Lower lobe of right lung (tissue), 2 donors: ENCODE results near the gene AFAP1. TPM values are rescaled to one million over a fixed set of nuclear protein-coding genes. Genes with fewer than 3 reads are reported as not detected.

ENCODE experiments used
- ATAC-seq, 2 donors: fragments of 200-7000 bp; cut with Tn5 transposase; one replicate each; pipeline ENCODE4 v1.9.1; 2020 to 2022; ENCODE audit warnings: mild to moderate bottlenecking in 2 of 2, moderate library complexity in 2 of 2
- DNase-seq: peaks from one replicate; pipeline ENCODE4 v3.0.0-alpha.2; 2020
- H3K27ac ChIP-seq: fragments of 200-600 bp; one replicate; pipeline ENCODE4 v1.8.0; 2022
- H3K27me3 ChIP-seq: fragments of 200-600 bp; one replicate; pipeline ENCODE4 v1.8.0; 2022; ENCODE audit warnings: low read depth
- H3K36me3 ChIP-seq: fragments of 200-600 bp; one replicate; pipeline ENCODE4 v1.8.0; 2022; ENCODE audit warnings: mild to moderate bottlenecking
- H3K4me1 ChIP-seq: fragments of 200-600 bp; one replicate; pipeline ENCODE4 v1.8.0; 2022
- H3K4me3 ChIP-seq: fragments of 200-600 bp; one replicate; pipeline ENCODE4 v1.8.0; 2022; ENCODE audit warnings: mild to moderate bottlenecking
- H3K9me3 ChIP-seq: fragments of 200-600 bp; one replicate; pipeline ENCODE4 v1.8.0; 2022
- intact Hi-C: fragments of 100-400 bp; cut with DNase I; formaldehyde crosslinking; loops from one replicate; pipeline ENCODE4 v1.11.0; 2022
- total RNA-seq: library from RNA; stranded (reverse); fragmentation: NEBNext Ultra II Directional; extraction: Animal tissue kit (Norgen Biotek cat#: 25700); gene quantifications from one replicate; pipeline ENCODE4 v1.2.1, GENCODE V29; 2021
- TF ChIP-seq, protein P1 (sequence below): fragments of 200-600 bp; IDR thresholded peaks from one replicate; pipeline ENCODE4 v1.8.0; 2022; ENCODE audit warnings: antibody characterized with exemption, mild to moderate bottlenecking
- donor health status: DM: no; HTN: yes; CAD: no; lungs with severe emphysema.

AFAP1 gene
- total RNA-seq, 1 donor from 2014 or later = 21.0 TPM

DNA sequence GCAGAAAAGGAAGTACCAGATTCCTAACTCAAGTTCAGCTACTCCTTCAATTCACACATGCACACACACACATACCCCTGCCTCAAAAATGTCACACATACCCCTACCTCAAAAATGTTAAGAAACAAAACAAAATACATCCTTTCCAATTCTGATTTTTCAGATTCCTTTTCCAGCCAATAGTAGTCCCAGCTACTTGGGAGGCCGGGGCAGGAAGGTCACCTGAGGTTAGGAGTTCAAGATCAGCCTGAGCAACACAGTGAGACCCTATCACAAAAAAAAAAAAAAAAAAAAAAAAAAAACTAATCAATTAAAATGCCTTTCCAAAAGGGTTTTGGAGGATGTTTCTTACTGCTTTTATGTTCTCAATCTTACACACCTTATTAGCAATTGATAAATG, 138.0 kb downstream of the AFAP1 start:
- intact Hi-C loops = loop anchor here (5.0 kb wide), 2 partner anchors 44 to 186 kb away; no protein-coding TSS in a partner anchor
- no peaks in the 10 kb centered on the region for H3K27me3 ChIP-seq
- H3K9me3 ChIP-seq = no peaks in the 10 kb centered on the region
- TF ChIP-seq, protein P1, sequence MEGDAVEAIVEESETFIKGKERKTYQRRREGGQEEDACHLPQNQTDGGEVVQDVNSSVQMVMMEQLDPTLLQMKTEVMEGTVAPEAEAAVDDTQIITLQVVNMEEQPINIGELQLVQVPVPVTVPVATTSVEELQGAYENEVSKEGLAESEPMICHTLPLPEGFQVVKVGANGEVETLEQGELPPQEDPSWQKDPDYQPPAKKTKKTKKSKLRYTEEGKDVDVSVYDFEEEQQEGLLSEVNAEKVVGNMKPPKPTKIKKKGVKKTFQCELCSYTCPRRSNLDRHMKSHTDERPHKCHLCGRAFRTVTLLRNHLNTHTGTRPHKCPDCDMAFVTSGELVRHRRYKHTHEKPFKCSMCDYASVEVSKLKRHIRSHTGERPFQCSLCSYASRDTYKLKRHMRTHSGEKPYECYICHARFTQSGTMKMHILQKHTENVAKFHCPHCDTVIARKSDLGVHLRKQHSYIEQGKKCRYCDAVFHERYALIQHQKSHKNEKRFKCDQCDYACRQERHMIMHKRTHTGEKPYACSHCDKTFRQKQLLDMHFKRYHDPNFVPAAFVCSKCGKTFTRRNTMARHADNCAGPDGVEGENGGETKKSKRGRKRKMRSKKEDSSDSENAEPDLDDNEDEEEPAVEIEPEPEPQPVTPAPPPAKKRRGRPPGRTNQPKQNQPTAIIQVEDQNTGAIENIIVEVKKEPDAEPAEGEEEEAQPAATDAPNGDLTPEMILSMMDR = no peak
- H3K36me3 ChIP-seq = peaks cover 31% of the 10 kb centered on the region
- DNase-seq (no peak), ATAC-seq (no peak)
- H3K4me3 ChIP-seq = no peak overlapping the region
- H3K27ac ChIP-seq = no peak overlapping the region
- H3K4me1 ChIP-seq = peaks cover 35% of the 10 kb centered on the region

DNA sequence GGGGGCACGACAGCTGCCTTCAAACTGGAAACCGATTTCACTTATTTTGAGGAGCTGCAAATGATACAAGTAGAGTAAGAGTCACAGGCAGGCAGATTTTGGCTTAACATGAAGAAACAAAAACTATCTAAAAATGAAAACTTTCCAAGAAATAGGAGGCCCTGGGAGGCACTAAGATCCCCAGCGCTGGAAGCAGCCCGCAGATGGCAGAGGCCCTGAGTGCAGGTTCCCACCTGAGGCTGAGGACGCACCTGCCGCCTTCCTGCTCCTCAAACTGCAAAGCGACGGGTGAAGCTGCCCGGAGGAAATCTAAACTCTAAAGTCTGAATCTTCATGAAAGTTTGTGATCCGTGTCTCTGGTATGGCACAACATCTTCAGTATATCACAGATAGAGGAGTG, 138.7 kb downstream of the AFAP1 start:
- no peak overlapping the region for H3K4me3 ChIP-seq
- TF ChIP-seq, protein P1 = no peak
- no peak for ATAC-seq
- no peaks in the 10 kb centered on the region for H3K27me3 ChIP-seq
- intact Hi-C loops = loop anchor here (5.0 kb wide), 2 partner anchors 44 to 186 kb away; no protein-coding TSS in a partner anchor
- no peak overlapping the region for H3K27ac ChIP-seq
- peaks cover 31% of the 10 kb centered on the region for H3K36me3 ChIP-seq
- H3K4me1 ChIP-seq = peaks cover 29% of the 10 kb centered on the region
- DNase-seq = no peak
- no peaks in the 10 kb centered on the region for H3K9me3 ChIP-seq

DNA sequence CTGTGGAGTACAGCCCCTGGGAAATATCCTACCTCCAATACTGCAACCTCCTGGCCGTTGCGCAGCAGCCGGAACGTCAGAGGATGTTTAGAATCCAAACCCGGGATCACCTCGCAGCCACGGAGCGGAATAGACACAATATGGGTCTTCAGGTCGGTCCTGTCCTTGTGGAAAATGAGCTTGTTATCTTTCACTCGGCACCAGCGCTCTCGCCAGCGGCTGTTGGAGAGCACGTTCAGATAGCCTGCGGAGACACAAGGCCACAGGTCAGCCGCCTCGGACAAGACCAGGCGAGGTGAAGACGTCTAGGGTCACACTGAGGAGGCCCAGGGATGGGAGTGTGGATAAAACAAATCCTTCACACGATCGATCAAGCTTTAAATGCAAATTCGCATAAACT, 139.3 kb downstream of the AFAP1 start:
- TF ChIP-seq, protein P1 = no peak
- Histone ChIP-seq H3K27me3 (no peaks in the 10 kb centered on the region), H3K36me3 (peaks cover 31% of the 10 kb centered on the region), H3K27ac (no peak overlapping the region), H3K4me3 (no peak overlapping the region), H3K4me1 (peaks cover 23% of the 10 kb centered on the region), H3K9me3 (no peaks in the 10 kb centered on the region)
- DNase-seq = no peak
- intact Hi-C loops = loop anchor here (5.0 kb wide), 2 partner anchors 43 to 187 kb away; no protein-coding TSS in a partner anchor
- ATAC-seq = no peak

DNA sequence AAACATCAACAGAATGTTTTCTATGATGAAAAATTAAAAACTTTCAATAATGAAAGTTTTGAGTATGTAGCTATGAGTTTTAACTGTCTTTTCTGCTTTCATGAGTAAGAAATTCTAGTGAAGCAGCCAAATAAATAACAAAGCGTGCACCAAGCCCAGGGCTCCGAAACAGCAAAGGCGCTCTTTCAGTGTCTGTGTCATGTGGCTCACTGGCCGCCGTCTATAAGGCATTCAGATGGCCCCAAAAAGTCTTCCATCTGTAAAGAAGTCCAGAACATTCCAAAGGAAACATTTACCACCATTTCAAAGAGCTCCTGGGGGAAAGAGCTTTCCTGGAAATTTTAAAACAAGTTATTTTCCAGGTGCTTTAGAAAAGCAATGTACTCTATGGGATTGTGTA, 139.9 kb downstream of the AFAP1 start:
- no peak for DNase-seq
- Histone ChIP-seq H3K36me3 (peaks cover 31% of the 10 kb centered on the region), H3K27me3 (no peaks in the 10 kb centered on the region), H3K4me3 (no peak overlapping the region), H3K4me1 (peaks cover 16% of the 10 kb centered on the region), H3K9me3 (no peaks in the 10 kb centered on the region), H3K27ac (no peak overlapping the region)
- intact Hi-C loops = loop anchor here (5.0 kb wide), 2 partner anchors 42 to 188 kb away; no protein-coding TSS in a partner anchor
- TF ChIP-seq, protein P1 = no peak
- no peak for ATAC-seq

DNA sequence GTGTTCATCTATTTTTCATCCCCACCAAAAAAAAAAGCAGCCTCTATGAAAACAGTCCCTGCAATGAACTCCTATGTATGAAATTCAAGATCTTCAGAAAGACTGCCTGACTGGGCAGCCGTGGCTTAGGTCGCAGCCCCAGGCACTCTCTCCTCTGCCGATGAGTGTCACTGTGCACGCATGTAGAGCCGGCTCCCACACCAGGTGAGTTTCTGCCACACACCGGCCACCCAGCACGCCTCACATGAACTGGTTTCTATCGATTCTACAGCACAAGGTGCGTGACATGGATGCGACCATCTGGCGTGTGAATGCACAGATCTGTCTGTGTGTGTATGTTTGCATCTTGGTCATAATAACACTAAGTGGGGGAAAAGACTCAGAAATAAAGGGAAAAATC, 140.4 kb downstream of the AFAP1 start:
- TF ChIP-seq, protein P1 = no peak
- no peak for ATAC-seq
- H3K4me1 ChIP-seq = peaks cover 12% of the 10 kb centered on the region
- peaks cover 31% of the 10 kb centered on the region for H3K36me3 ChIP-seq
- DNase-seq = no peak
- intact Hi-C loops = no loop called here
- no peaks in the 10 kb centered on the region for H3K9me3 ChIP-seq
- no peaks in the 10 kb centered on the region for H3K27me3 ChIP-seq
- no peak overlapping the region for H3K27ac ChIP-seq
- no peak overlapping the region for H3K4me3 ChIP-seq
